ENCODE results near the gene NPFFR1.
A peak's percentile ranks its signal among the peaks of the same experiment; 100 is the strongest.
"Not testable (repeated sequence)": the region's sequence is repeated elsewhere in the genome, so short reads cannot be mapped to it uniquely, and the experiment has no call there.

Gene NPFFR1

GRCh38 chr10:70254778-70255328, 29.0 kb downstream of the NPFFR1 start:
- no peak for DNase-seq

- DNase-seq = no peak
Measured at GRCh38 chr10:70253878-70254765, 29.7 kb downstream of the NPFFR1 start.

- DNase-seq = no peak
Measured at GRCh38 chr10:70250961-70251680, 32.7 kb downstream of the NPFFR1 start.

- DNase-seq = no peak
Measured at GRCh38 chr10:70247360-70247759, 36.4 kb downstream of the NPFFR1 start.

- DNase-seq = no peak
Measured at GRCh38 chr10:70241081-70241480, 42.7 kb downstream of the NPFFR1 start.

- not testable (repeated sequence) for DNase-seq
Measured at GRCh38 chr10:70239986-70240385, 43.8 kb downstream of the NPFFR1 start.

- not testable (repeated sequence) for DNase-seq
Measured at GRCh38 chr10:70239077-70239976, 44.5 kb downstream of the NPFFR1 start.

GRCh38 chr10:70237958-70238536, 45.8 kb downstream of the NPFFR1 start:
- not testable (repeated sequence) for DNase-seq

- no peak for DNase-seq
Measured at GRCh38 chr10:70234668-70235447, 48.9 kb downstream of the NPFFR1 start.

GRCh38 chr10:70233939-70234300, 49.9 kb downstream of the NPFFR1 start:
- no peak for DNase-seq

- peak; percentile 98 for DNase-seq
Measured at GRCh38 chr10:70233109-70233938, 50.5 kb downstream of the NPFFR1 start, which contains the start of gene PPA1. PPA1 (minus strand) TSS chr10:70233429; CDS start chr10:70233327, 102 bp downstream.

- no peak for DNase-seq
Measured at GRCh38 chr10:70232859-70233108, 51.0 kb downstream of the NPFFR1 start.

GRCh38 chr10:70232155-70232858, 51.5 kb downstream of the NPFFR1 start:
- peak; percentile 34 for DNase-seq

- DNase-seq = no peak
Measured at GRCh38 chr10:70228491-70228890, 55.3 kb downstream of the NPFFR1 start.

- no peak for DNase-seq
Measured at GRCh38 chr10:70227548-70228320, 56.1 kb downstream of the NPFFR1 start.

GRCh38 chr10:70223728-70224127, 60.1 kb downstream of the NPFFR1 start:
- no peak for DNase-seq

GRCh38 chr10:70222811-70223447, 60.9 kb downstream of the NPFFR1 start:
- DNase-seq = not testable (repeated sequence)

GRCh38 chr10:70222340-70222794, 61.4 kb downstream of the NPFFR1 start:
- DNase-seq = no peak

GRCh38 chr10:70221030-70221429, 62.8 kb downstream of the NPFFR1 start:
- DNase-seq = no peak
